Loucy (cell line): ENCODE measurements around the gene PIGU.
"Not testable (repeated sequence)": the region's sequence is repeated elsewhere in the genome, so short reads cannot be mapped to it uniquely, and the experiment has no call there.

Experiments
- H2AFZ ChIP-seq: fragments of 200-600 bp; sonication (generic); 2 replicates; pipeline ENCODE4 v1.6.0; 2016; ENCODE audit warnings: antibody characterized with exemption, mild to moderate bottlenecking, low read length, moderate library complexity
- H3F3A ChIP-seq: fragments of 200-600 bp; 2 replicates; pipeline ENCODE4 v1.6.0; 2016; ENCODE audit warnings: antibody characterized with exemption, low read depth, mild to moderate bottlenecking
- H3K27me3 ChIP-seq: fragments of 200-600 bp; sonication (generic); 2 replicates; pipeline ENCODE4 v1.6.1; 2014; ENCODE audit warnings: low read length, mild to moderate bottlenecking; ENCODE audit not compliant: insufficient read depth, poor library complexity, severe bottlenecking
- H3K36me3 ChIP-seq: fragments of 200-600 bp; sonication (generic); 2 replicates; pipeline ENCODE4 v1.6.1; 2016; ENCODE audit warnings: low read length; ENCODE audit not compliant: insufficient read depth
- H3K4me1 ChIP-seq: fragments of 200-600 bp; sonication (generic); 2 replicates; pipeline ENCODE4 v1.5.1; 2014; ENCODE audit warnings: low read length, mild to moderate bottlenecking; ENCODE audit not compliant: insufficient read depth, poor library complexity, severe bottlenecking
- H3K4me2 ChIP-seq: fragments of 200-600 bp; sonication (generic); 2 replicates; pipeline ENCODE4 v1.6.0; 2014; ENCODE audit warnings: antibody characterized with exemption, low read length, low read depth, mild to moderate bottlenecking; ENCODE audit not compliant: poor library complexity, severe bottlenecking
- H3K4me3 ChIP-seq: fragments of 200-600 bp; sonication (generic); 2 replicates; pipeline ENCODE4 v1.5.1; 2014; ENCODE audit warnings: low read length, mild to moderate bottlenecking, mixed read lengths; ENCODE audit not compliant: poor library complexity, severe bottlenecking
- H3K79me2 ChIP-seq: fragments of 200-600 bp; sonication (generic); 2 replicates; pipeline ENCODE4 v1.6.1; 2014; ENCODE audit warnings: low read length; ENCODE audit not compliant: insufficient read depth
- H3K9ac ChIP-seq: fragments of 200-600 bp; sonication (generic); 2 replicates; pipeline ENCODE4 v1.6.0; 2014; ENCODE audit warnings: mild to moderate bottlenecking, low read depth, low read length, moderate library complexity; ENCODE audit not compliant: poor library complexity, severe bottlenecking
- H3K9me2 ChIP-seq: fragments of 200-600 bp; sonication (generic); replicated peaks from 2 replicates; pipeline ENCODE4 v1.6.1; 2016; ENCODE audit warnings: low read depth, low read length, mixed read lengths
- H3K9me3 ChIP-seq: fragments of 200-600 bp; sonication (generic); 2 replicates; pipeline ENCODE4 v1.6.1; 2014; ENCODE audit warnings: mild to moderate bottlenecking, antibody characterized with exemption, low read length, low read depth; ENCODE audit not compliant: insufficient read depth
- H4K20me1 ChIP-seq: fragments of 200-600 bp; sonication (generic); 2 replicates; pipeline ENCODE4 v1.6.0; 2014; ENCODE audit warnings: antibody characterized with exemption, low read length, mild to moderate bottlenecking; ENCODE audit not compliant: insufficient read depth, poor library complexity, severe bottlenecking
- EZH2phosphoT487 ChIP-seq: fragments of 200-600 bp; IDR thresholded peaks from 2 replicates; pipeline ENCODE4 v1.6.1; 2018; ENCODE audit warnings: antibody characterized with exemption, mild to moderate bottlenecking, moderate library complexity, borderline replicate concordance
- TF ChIP-seq, protein P1 (sequence below): fragments of 200-600 bp; sonication (generic); conservative IDR thresholded peaks from 2 replicates; pipeline ENCODE4 v1.5.1; 2014; ENCODE audit warnings: mild to moderate bottlenecking, antibody characterized with exemption, low read length

The PIGU gene

DNA sequence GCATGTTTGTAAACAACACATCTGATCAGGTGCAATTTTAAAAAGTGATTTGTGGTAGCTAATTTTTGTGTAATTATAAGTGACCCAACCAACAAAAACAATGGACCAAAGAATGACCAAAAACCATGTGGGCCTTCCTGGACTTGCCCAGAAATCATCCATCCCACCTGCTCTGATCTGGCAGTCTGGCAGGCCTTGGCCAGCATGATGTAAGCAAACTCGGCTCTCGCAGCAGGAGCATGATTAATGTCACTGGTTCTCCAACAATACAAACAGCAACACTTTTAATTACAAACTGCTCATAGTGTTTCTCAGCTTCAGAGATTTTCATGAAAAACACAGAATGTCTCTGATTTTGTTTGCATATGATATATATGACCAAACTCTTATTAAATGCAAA, 43.4 kb upstream of the PIGU start:
- Histone ChIP-seq H3K9ac (no peak overlapping the region), H2AFZ (no peak overlapping the region), H3K27me3 (no peaks in the 10 kb centered on the region), H4K20me1 (no peaks in the 10 kb centered on the region), H3K4me1 (no peaks in the 10 kb centered on the region), H3K36me3 (peaks cover 27% of the 10 kb centered on the region; the same call in 1 of the 2 replicates), H3K9me2 (no peaks in the 10 kb centered on the region), H3F3A (no peaks in the 10 kb centered on the region), H3K9me3 (no peaks in the 10 kb centered on the region), H3K4me3 (no peak overlapping the region), H3K79me2 (no peaks in the 10 kb centered on the region), H3K4me2 (no peak overlapping the region)
- no peak for TF ChIP-seq EZH2phosphoT487
- TF ChIP-seq, protein P1, sequence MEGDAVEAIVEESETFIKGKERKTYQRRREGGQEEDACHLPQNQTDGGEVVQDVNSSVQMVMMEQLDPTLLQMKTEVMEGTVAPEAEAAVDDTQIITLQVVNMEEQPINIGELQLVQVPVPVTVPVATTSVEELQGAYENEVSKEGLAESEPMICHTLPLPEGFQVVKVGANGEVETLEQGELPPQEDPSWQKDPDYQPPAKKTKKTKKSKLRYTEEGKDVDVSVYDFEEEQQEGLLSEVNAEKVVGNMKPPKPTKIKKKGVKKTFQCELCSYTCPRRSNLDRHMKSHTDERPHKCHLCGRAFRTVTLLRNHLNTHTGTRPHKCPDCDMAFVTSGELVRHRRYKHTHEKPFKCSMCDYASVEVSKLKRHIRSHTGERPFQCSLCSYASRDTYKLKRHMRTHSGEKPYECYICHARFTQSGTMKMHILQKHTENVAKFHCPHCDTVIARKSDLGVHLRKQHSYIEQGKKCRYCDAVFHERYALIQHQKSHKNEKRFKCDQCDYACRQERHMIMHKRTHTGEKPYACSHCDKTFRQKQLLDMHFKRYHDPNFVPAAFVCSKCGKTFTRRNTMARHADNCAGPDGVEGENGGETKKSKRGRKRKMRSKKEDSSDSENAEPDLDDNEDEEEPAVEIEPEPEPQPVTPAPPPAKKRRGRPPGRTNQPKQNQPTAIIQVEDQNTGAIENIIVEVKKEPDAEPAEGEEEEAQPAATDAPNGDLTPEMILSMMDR, result no peak

- H2AFZ ChIP-seq, H3K4me2 ChIP-seq, H3F3A ChIP-seq, H3K4me1 ChIP-seq, H3K27me3 ChIP-seq, H3K9ac ChIP-seq, H3K9me2 ChIP-seq, H4K20me1 ChIP-seq, H3K4me3 ChIP-seq, H3K79me2 ChIP-seq, H3K9me3 ChIP-seq: not testable (repeated sequence)
- H3K36me3 ChIP-seq, result peaks cover 22% of the 10 kb centered on the region; the same call in 1 of the 2 replicates
Observed at GRCh38 chr20:34719242-34720017, 42.5 kb upstream of the PIGU start.

- Histone ChIP-seq H4K20me1 (no peaks in the 10 kb centered on the region), H3F3A (no peaks in the 10 kb centered on the region), H3K27me3 (no peaks in the 10 kb centered on the region), H3K36me3 (peaks cover 11% of the 10 kb centered on the region; the same call in 1 of the 2 replicates), H3K9ac (no peak overlapping the region), H3K9me3 (no peaks in the 10 kb centered on the region), H3K4me3 (no peak overlapping the region), H3K9me2 (no peaks in the 10 kb centered on the region), H3K4me2 (no peak overlapping the region), H2AFZ (no peak overlapping the region), H3K79me2 (no peaks in the 10 kb centered on the region), H3K4me1 (no peaks in the 10 kb centered on the region)
- no peak for TF ChIP-seq EZH2phosphoT487
- TF ChIP-seq, protein P1, result no peak
Observed at GRCh38 chr20:34717230-34718095, 40.6 kb upstream of the PIGU start.
